ENCODE measurements around the gene PLD4.
"Not testable (repeated sequence)": the region's sequence is repeated elsewhere in the genome, so short reads cannot be mapped to it uniquely, and the experiment has no call there.

The PLD4 gene

GRCh38 chr14:104936361-104937155, 11.9 kb downstream of the PLD4 start:
- no peak for DNase-seq (ENCODE audit: low read depth, low spot score)
- no peak overlapping the region for H3K4me3 ChIP-seq (ENCODE audit: low read length)

- no peak for DNase-seq (ENCODE audit: low read depth, low spot score)
Measured at GRCh38 chr14:104937161-104937560, 12.5 kb downstream of the PLD4 start.

GRCh38 chr14:104937694-104938365, 13.2 kb downstream of the PLD4 start:
- H3K4me3 ChIP-seq (ENCODE audit: low read length), result no peak overlapping the region
- DNase-seq (ENCODE audit: low read depth, low spot score), result no peak

More at GRCh38 chr14:104937161-104937560, 12.5 kb downstream of the PLD4 start:
- no peak overlapping the region for H3K4me3 ChIP-seq (ENCODE audit: low read length)

GRCh38 chr14:104938436-104938835, 13.8 kb downstream of the PLD4 start:
- no peak for DNase-seq (ENCODE audit: low read depth, low spot score)

GRCh38 chr14:104938960-104939359, 14.3 kb downstream of the PLD4 start:
- no peak overlapping the region for H3K4me3 ChIP-seq (ENCODE audit: low read length)
- DNase-seq (ENCODE audit: low read depth, low spot score), result no peak

More at GRCh38 chr14:104938436-104938835, 13.8 kb downstream of the PLD4 start:
- H3K4me3 ChIP-seq (ENCODE audit: low read length), result no peak overlapping the region

- DNase-seq (ENCODE audit: low read depth, low spot score), result no peak
- H3K4me3 ChIP-seq (ENCODE audit: low read length), result no peak overlapping the region
Measured at GRCh38 chr14:104939666-104940410, 15.2 kb downstream of the PLD4 start.

GRCh38 chr14:104940526-104941150, 16.0 kb downstream of the PLD4 start:
- no peak for DNase-seq (ENCODE audit: low read depth, low spot score)
- H3K4me3 ChIP-seq (ENCODE audit: low read length), result no peak overlapping the region

GRCh38 chr14:104941508-104942365, 17.1 kb downstream of the PLD4 start:
- H3K4me3 ChIP-seq (ENCODE audit: low read length), result no peak overlapping the region
- DNase-seq (ENCODE audit: low read depth, low spot score), result no peak

GRCh38 chr14:104942586-104942985, 17.9 kb downstream of the PLD4 start:
- no peak for DNase-seq (ENCODE audit: low read depth, low spot score)

GRCh38 chr14:104943216-104944015, 18.7 kb downstream of the PLD4 start:
- DNase-seq (ENCODE audit: low read depth, low spot score), result not testable (repeated sequence)

More at GRCh38 chr14:104942586-104942985, 17.9 kb downstream of the PLD4 start:
- H3K4me3 ChIP-seq (ENCODE audit: low read length), result no peak overlapping the region

GRCh38 chr14:104944016-104944308, 19.3 kb downstream of the PLD4 start:
- not testable (repeated sequence) for DNase-seq (ENCODE audit: low read depth, low spot score); H3K4me3 ChIP-seq (ENCODE audit: low read length)

More at GRCh38 chr14:104943216-104944015, 18.7 kb downstream of the PLD4 start:
- not testable (repeated sequence) for H3K4me3 ChIP-seq (ENCODE audit: low read length)

- not testable (repeated sequence) for H3K4me3 ChIP-seq (ENCODE audit: low read length); DNase-seq (ENCODE audit: low read depth, low spot score)
Measured at GRCh38 chr14:104944436-104945205, 19.9 kb downstream of the PLD4 start.

GRCh38 chr14:104945266-104945665, 20.6 kb downstream of the PLD4 start:
- not testable (repeated sequence) for H3K4me3 ChIP-seq (ENCODE audit: low read length); DNase-seq (ENCODE audit: low read depth, low spot score)

- H3K4me3 ChIP-seq (ENCODE audit: low read length); DNase-seq (ENCODE audit: low read depth, low spot score): not testable (repeated sequence)
Measured at GRCh38 chr14:104945986-104946965, 21.6 kb downstream of the PLD4 start.

- not testable (repeated sequence) for H3K4me3 ChIP-seq (ENCODE audit: low read length); DNase-seq (ENCODE audit: low read depth, low spot score)
Measured at GRCh38 chr14:104947201-104947600, 22.5 kb downstream of the PLD4 start.

Data from Jurkat, Clone E6-1 (cell line).